Measurements from ENCODE around the gene NAA80.

NAA80 gene

DNA sequence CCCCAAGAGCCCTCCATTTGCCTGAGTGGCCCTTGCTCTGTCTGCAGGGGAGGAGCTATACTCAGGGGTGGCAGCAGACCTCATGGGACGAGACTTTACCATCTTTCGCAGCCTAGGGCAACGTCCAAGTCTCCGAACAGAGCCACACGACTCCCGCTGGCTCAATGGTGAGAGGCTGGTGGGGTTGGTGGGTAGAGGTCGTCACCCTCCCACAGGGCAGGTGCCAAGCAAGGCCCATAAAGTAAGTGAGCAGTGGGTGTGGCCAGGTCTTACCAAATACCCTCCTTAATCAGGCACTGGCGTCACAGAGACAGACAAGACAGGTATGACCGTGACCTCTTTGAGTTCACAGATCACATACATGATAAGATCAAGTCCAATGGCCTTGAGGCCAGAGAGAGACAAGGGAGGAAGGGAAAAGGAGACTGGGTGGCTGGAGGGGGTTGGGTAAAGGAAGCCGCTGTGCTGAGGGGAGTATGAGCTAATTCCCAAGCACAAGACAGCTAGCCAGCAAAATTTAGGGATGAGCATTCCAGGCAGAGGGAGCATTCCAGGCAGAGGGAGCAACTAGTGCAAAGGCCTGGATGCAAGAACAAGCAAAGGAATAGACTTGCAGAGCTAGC, 27.8 kb downstream of the NAA80 start:
- no peak for TF ChIP-seq RARB (CRISPR knock-in tag; IDR thresholded peaks at IDR 0.05)
- no peak for TF ChIP-seq TSHZ2 (CRISPR knock-in tag; IDR thresholded peaks at IDR 0.05)
- TF ChIP-seq CSDC2 (CRISPR knock-in tag; IDR thresholded peaks at IDR 0.05) = no peak
- TF ChIP-seq ZFP30 (CRISPR knock-in tag; IDR thresholded peaks at IDR 0.05) = no peak
- TF ChIP-seq TOX (CRISPR knock-in tag; IDR thresholded peaks at IDR 0.05; ENCODE audit: borderline replicate concordance) = no peak
- ATAC-seq = no peak

- no peak for TF ChIP-seq BACH2 (CRISPR knock-in tag; IDR thresholded peaks at IDR 0.05; ENCODE audit: borderline replicate concordance)
- TF ChIP-seq SNAI2 (CRISPR knock-in tag; IDR thresholded peaks at IDR 0.05) = no peak
- TF ChIP-seq CSRNP3 (CRISPR knock-in tag; IDR thresholded peaks at IDR 0.05) = no peak
- ATAC-seq = no peak
Measured at GRCh38 chr3:50270422-50271224, 28.6 kb downstream of the NAA80 start.

- TF ChIP-seq TOX (CRISPR knock-in tag; IDR thresholded peaks at IDR 0.05; ENCODE audit: borderline replicate concordance) (no peak), PPARA (CRISPR knock-in tag; IDR thresholded peaks at IDR 0.05; ENCODE audit: borderline replicate concordance) (no peak), ZC3H10 (CRISPR knock-in tag; IDR thresholded peaks at IDR 0.05) (no peak), ESRRG (CRISPR knock-in tag; IDR thresholded peaks at IDR 0.05) (no peak), OSR1 (CRISPR knock-in tag; IDR thresholded peaks at IDR 0.05) (no peak), TCF4 (CRISPR knock-in tag; IDR thresholded peaks at IDR 0.05; ENCODE audit: borderline replicate concordance) (no peak), ZNF565 (CRISPR knock-in tag; conservative IDR thresholded peaks at IDR 0.05; ENCODE audit: low read depth) (no peak), CSRNP3 (CRISPR knock-in tag; IDR thresholded peaks at IDR 0.05) (no peak)
- peak; percentile 14; the same call in 2 of the 3 replicates for ATAC-seq
Measured at GRCh38 chr3:50269977-50270413, 29.2 kb downstream of the NAA80 start.

DNA sequence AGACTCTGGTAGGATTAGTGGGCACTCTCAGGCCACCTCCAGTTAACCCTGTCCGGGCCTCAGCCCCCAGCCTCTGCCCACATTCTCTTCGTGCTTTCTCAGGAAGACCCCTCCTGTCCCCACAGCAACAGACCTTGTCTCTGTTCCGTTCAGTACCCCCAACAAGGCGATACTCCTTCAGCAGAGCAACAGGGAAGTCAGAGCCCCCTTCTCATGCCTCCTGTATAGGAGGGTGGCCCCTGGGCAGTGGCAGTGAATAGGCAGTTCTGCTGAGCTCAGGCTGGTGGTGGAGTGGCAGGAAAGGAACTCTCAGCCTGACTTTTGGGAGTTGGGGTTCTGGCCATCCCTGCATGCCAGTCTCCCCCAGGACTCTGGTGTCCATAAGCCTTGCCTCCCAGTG, 29.7 kb downstream of the NAA80 start:
- TF ChIP-seq ZNF8 (CRISPR knock-in tag; IDR thresholded peaks at IDR 0.05) (no peak), RARB (CRISPR knock-in tag; IDR thresholded peaks at IDR 0.05) (no peak), GLIS3 (CRISPR knock-in tag; IDR thresholded peaks at IDR 0.05) (no peak), ISL1 (CRISPR knock-in tag; IDR thresholded peaks at IDR 0.05) (no peak), OSR1 (CRISPR knock-in tag; IDR thresholded peaks at IDR 0.05) (no peak), POU6F1 (CRISPR knock-in tag; IDR thresholded peaks at IDR 0.05; ENCODE audit: borderline replicate concordance, low read depth) (no peak), SNAI2 (CRISPR knock-in tag; IDR thresholded peaks at IDR 0.05) (no peak), ZFP3 (CRISPR knock-in tag; IDR thresholded peaks at IDR 0.05) (no peak), PPARA (CRISPR knock-in tag; IDR thresholded peaks at IDR 0.05; ENCODE audit: borderline replicate concordance) (no peak), ZC3H10 (CRISPR knock-in tag; IDR thresholded peaks at IDR 0.05) (no peak), TCF4 (CRISPR knock-in tag; IDR thresholded peaks at IDR 0.05; ENCODE audit: borderline replicate concordance) (no peak), ZNF565 (CRISPR knock-in tag; conservative IDR thresholded peaks at IDR 0.05; ENCODE audit: low read depth) (no peak), CSRNP3 (CRISPR knock-in tag; IDR thresholded peaks at IDR 0.05) (no peak), BACH2 (CRISPR knock-in tag; IDR thresholded peaks at IDR 0.05; ENCODE audit: borderline replicate concordance) (no peak), ARNTL (CRISPR knock-in tag; IDR thresholded peaks at IDR 0.05; ENCODE audit: borderline replicate concordance, low read depth) (no peak), CREB5 (CRISPR knock-in tag; IDR thresholded peaks at IDR 0.05; ENCODE audit: low read depth) (no peak)
- TF ChIP-seq, protein P1, sequence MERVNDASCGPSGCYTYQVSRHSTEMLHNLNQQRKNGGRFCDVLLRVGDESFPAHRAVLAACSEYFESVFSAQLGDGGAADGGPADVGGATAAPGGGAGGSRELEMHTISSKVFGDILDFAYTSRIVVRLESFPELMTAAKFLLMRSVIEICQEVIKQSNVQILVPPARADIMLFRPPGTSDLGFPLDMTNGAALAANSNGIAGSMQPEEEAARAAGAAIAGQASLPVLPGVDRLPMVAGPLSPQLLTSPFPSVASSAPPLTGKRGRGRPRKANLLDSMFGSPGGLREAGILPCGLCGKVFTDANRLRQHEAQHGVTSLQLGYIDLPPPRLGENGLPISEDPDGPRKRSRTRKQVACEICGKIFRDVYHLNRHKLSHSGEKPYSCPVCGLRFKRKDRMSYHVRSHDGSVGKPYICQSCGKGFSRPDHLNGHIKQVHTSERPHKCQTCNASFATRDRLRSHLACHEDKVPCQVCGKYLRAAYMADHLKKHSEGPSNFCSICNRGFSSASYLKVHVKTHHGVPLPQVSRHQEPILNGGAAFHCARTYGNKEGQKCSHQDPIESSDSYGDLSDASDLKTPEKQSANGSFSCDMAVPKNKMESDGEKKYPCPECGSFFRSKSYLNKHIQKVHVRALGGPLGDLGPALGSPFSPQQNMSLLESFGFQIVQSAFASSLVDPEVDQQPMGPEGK (CRISPR knock-in tag; IDR thresholded peaks at IDR 0.05; ENCODE audit: borderline replicate concordance) = no peak
- no peak for ATAC-seq

Measured in SK-N-SH treated with all-trans-retinoic acid at 6 μM for 48 hours (cell line).